Activated naive CD4-positive, alpha-beta T cell (primary cell): ENCODE measurements around the gene SHANK3.

ENCODE experiments used
- DNase-seq, 4 experiments: peaks; one replicate each; lab custom pipeline; 2025; lab: John Stamatoyannopoulos, UW

SHANK3 gene

DNA sequence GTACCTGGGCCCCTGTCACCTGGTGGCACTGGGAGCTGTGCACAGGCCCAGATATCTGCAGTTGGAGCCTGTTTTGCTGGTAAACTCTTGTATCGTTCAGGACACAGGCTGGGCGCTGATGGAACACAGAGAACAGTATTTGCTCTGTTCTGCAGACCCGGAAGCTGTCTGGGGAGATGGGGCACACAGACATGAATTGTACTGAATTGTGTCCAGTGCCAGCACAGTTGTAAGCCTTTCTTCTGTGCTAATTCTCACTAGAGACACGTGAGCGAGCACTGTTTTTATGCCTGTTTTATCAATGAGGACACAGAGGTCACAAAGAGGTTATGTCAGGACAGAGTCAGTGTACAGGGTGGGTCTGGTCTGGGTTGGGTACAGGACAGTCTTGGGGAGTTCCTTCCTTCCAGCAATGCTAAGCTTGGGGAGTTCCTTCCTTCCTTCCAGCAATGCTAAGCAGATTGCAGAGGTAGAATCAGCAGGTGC is 41.0 kb downstream of the SHANK3 start:
- DNase-seq = no peak

- no peak for DNase-seq
Observed at GRCh38 chr22:50714150-50714549, 41.5 kb downstream of the SHANK3 start.

DNA sequence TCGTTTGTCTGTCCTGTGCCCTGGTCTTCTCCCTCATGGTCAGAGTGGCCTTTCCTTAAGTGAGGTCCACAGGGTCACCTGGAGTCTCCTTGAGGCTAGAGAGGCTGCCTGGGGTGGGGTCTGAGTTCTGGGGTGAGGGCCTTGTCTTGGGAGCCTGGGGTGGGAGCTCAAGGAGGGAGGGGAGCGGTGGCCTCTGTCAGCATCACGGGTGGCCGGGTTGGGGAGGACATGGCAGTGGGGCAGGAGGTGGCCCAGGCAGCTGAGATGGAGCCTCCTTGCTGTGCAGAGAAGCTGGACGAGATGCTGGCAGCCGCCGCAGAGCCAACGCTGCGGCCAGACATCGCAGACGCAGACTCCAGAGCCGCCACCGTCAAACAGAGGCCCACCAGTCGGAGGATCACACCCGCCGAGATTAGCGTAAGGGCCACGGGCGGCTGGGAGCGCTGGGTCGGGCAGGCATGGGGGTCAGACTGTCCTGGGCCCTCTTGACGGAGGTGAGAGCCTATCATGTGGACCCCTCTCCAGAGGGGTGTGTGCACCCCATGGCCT is 42.1 kb downstream of the SHANK3 start:
- no peak for DNase-seq

DNA sequence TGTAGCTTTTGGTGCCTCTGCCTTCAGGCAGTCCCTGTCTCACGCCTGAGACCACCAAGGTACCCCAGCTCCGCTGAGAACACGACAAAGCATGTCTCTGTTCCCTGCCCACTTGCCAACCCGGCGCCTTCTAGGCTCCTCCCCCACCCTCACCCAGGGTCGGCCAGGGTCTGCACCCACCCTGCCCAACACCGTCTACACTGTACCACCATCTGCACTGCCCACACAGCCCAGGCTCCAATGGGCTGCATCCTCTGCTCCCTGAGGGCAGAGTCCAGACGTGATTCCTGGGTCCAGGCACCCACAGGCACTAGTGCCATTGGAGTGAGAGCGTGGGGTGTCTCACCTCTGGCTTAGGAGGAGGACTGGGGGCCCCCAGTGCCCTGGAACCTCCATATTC is 42.6 kb downstream of the SHANK3 start:
- no peak for DNase-seq

GRCh38 chr22:50715776-50716175 is 43.2 kb downstream of the SHANK3 start:
- DNase-seq = no peak

DNA sequence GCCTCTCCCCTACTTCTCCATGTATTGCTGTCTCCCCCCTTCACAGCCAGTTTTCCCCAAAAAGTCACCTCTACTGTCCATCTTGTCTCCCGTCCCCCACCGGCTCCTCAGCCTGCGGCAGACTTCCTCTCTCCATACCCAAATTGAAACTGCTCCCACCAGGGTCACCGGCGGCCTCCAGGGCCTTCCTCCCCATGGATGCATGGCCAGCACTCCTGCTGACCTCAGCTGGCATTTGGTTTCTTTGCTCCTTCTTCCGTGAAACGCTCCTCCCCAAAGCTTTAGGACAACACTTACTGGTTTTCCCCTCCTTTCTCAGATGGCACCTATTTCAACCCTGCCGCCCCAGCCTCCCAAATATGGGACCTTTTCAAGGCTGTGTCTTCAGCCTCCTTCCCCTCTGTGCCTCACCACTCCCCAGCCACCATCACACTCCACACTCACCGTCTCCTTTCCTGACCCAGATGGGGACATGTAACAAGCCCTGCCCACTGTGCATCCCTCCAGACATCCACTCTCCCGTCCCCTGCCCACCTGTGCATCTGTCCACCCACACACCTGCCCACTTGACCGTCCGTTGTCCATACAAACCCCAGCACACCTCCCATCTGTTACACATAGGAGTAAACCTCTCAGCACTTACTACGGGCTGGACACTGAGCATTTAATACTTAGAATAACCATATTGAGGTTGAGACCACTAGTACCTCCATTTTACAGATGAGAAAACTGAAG is 43.8 kb downstream of the SHANK3 start:
- DNase-seq = no peak

DNA sequence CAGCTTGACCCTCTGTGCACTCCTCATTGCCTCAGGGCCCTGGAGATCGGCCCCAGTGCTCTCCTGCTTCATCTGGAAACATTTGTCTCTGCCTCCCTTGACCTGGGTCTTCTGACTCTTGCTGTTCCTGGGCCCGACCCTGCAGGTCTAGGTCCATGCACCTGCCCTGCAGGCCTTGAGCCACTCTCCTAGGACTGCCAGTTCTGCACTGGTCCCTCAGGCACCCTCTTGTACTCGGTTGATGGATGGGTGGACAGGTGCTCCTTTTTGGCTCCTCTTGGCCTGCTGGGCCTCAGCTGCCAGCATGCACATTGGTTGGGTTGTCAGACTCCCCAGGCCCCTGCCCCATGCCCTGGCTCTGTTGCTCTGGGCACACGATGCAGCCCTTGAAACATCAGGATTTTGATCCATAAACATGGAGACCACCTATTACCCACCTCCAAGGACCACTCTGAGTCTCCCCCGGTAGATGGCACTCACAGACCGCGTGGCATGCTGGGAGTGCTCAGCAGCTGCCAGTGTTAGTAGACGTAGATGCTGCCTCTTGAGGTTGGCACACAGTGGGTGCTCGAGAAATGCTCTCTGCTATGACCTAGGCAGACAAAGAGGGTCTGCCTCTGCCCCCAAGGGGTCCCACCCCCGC is 45.2 kb downstream of the SHANK3 start:
- no peak for DNase-seq

DNA sequence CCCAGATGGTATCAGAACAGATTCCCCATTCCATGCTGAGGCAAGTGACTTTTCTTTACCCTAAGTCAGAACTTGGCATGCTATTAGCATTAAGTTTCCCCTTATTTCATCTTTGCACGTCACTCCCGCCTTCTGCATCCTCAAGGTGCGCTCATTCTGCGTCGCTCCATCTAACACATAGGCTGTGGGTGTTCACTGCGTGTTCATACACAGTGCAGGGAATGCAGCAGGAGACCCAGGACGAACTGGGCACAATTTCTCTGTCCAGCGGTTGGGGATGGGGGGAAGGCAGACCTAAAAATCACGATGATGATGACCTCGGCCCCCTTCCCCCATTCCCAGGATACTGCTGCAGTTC is 45.7 kb downstream of the SHANK3 start:
- no peak for DNase-seq

DNA sequence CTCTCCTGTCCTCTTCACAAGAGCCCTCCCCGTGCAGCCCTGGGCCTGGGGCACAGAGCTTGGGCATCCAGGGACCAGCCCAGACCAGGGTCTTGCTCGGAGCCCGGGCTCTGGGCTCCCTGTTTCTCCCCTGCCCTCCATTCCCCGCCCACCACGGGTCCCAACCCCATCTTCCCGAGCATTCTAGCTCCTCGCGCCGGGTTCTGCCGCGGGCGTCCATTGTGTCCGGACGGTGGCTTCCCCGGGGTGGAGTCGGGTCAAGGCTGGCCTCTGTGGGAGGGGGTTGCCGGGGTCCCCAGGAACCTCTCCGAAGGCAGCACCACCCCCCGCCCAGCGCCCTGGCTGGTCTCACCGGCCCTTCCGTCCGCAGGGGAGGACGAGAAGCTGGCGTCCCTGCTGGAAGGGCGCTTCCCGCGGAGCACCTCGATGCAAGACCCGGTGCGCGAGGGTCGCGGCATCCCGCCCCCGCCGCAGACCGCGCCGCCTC is 47.2 kb downstream of the SHANK3 start:
- no peak for DNase-seq

GRCh38 chr22:50720301-50721256 is 48.0 kb downstream of the SHANK3 start:
- DNase-seq = no peak

GRCh38 chr22:50721257-50721844 is 48.7 kb downstream of the SHANK3 start:
- DNase-seq = no peak

DNA sequence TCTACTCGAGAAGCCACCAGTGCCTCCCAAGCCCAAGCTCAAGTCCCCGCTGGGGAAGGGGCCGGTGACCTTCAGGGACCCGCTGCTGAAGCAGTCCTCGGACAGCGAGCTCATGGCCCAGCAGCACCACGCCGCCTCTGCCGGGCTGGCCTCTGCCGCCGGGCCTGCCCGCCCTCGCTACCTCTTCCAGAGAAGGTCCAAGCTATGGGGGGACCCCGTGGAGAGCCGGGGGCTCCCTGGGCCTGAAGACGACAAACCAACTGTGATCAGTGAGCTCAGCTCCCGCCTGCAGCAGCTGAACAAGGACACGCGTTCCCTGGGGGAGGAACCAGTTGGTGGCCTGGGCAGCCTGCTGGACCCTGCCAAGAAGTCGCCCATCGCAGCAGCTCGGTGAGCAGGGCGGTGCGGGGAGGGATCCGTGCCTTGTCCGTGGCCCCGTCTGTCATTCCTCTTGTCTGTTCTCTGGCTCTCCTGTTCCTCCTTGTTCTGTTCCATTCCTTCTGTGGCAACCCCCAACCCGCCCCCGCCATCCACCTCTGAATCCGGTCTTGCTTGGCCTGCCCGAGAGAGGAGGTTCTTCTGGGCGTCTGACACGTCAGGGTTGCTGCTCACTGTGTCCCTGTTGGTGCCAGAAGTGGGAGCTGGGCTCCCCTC is 49.6 kb downstream of the SHANK3 start:
- no peak for DNase-seq
